Astrocyte of the spinal cord (primary cell): ENCODE results near the gene OR51E2.

ENCODE experiments used
- DNase-seq: peaks from one replicate; pipeline ENCODE4 v3.0.0; 2011; ENCODE audit warnings: low read depth, low spot score
- H3K4me3 ChIP-seq: 2 replicates; pipeline ENCODE4 v1.5.1; 2011; ENCODE audit warnings: low read depth, mild to moderate bottlenecking, low read length, moderate library complexity
- in situ Hi-C: cut with HindIII; loops from 2 replicates; pipeline ENCODE4 v1.10.0; 2017; ENCODE audit warnings: low sequenced_read_pairs
- TF ChIP-seq, protein P1 (sequence below): IDR thresholded peaks from 2 replicates; pipeline ENCODE4 v1.5.1; 2012; ENCODE audit warnings: low read depth, mild to moderate bottlenecking, low read length, inconsistent platforms

The OR51E2 gene

DNA sequence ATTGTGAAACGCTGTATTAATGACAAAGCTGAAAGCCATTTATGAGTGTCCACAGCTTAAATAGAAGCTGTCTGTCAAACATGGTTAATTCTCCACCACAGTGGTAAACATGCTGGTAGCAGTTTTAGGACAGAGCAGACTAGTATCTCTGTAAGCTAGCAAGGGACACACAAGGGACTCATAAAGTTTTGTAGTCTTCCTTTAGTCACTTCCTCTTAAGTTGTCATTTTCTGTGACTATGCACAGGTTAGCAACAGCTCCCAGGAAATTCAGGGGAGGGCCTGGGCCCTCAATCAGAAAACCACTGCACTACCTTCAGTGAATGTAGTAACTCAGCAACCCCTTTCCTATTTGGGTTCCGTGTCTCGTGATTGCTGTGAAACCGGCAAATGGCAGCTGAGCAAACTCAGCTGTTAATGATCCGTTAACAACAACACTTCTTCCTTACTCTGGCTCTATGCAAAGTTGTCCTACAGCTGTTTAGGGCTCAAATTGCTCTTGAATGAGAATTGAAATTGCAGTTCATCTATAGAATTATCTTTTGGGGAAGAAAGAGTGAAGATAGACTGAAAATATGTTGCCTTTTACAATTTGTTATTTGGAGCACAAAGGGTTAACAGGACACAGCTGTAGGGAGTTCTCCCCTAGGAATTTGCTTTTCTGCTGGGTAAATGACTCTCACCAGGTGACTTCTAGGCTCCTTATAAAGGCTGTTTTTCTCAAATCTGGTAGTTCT is 6.6 kb upstream of the OR51E2 start, which contains the start of gene MMP26:
MMP26 (plus strand) TSS at position 731 of the 736 bp plus-strand sequence.
- no peak for DNase-seq
- in situ Hi-C loops = no loop called here
- no peak within 1 kb of the TSS for H3K4me3 ChIP-seq
- TF ChIP-seq, protein P1, sequence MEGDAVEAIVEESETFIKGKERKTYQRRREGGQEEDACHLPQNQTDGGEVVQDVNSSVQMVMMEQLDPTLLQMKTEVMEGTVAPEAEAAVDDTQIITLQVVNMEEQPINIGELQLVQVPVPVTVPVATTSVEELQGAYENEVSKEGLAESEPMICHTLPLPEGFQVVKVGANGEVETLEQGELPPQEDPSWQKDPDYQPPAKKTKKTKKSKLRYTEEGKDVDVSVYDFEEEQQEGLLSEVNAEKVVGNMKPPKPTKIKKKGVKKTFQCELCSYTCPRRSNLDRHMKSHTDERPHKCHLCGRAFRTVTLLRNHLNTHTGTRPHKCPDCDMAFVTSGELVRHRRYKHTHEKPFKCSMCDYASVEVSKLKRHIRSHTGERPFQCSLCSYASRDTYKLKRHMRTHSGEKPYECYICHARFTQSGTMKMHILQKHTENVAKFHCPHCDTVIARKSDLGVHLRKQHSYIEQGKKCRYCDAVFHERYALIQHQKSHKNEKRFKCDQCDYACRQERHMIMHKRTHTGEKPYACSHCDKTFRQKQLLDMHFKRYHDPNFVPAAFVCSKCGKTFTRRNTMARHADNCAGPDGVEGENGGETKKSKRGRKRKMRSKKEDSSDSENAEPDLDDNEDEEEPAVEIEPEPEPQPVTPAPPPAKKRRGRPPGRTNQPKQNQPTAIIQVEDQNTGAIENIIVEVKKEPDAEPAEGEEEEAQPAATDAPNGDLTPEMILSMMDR = no peak

DNA sequence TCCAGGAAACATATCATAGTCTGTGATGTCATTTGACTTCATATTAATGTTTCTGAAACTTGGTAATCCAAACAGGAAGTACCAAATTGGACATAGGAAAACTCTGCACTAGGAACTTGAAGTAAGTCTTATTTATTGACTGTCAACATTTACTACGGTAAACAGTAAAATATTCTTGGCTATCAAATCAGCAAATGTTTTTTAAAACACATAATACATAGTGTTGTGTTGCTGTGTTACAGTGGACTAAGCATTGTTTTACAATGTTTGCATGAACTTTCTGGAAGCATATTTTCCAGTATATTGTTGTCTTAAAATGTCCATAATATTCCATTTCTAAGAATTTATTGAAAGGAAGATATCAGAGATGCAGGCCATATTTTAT is 2.8 kb upstream of the OR51E2 start:
- H3K4me3 ChIP-seq = no peak overlapping the region
- in situ Hi-C loops = no loop called here
- TF ChIP-seq, protein P1 = no peak
- no peak for DNase-seq

DNA sequence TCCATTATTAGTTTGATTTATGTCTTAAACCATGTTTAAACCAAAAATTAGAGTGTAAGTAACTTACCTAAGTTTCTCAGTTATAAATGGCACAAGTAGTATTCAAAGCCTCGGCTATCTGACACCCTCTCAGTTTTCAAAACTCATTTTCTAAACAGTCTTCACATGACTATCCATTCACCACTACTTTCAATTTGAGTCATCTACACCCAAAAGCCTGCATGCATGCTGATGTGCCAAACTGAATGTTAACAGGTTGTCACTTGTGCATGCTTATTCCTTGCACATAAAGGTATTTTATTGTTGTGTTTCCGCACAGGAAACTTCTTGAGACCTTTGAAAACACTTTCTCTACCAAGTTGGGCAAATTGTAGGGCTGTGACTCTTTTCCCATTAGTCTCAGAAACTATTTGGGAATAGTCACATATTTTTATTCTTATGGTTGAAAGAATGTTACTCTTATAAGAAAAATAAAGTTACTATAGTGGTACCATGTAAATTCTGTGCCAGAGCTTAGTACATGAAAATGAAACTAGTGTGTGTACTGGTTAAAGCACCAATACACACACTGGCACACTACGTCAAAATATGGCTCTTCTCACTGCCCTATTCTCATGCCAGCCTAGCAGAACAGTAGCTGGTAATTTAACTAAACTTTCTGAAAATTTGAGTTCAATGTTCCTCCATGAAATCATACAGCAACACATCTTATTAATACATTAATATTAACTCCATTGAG is 2.2 kb upstream of the OR51E2 start:
- TF ChIP-seq, protein P1 = no peak
- in situ Hi-C loops = no loop called here
- no peak overlapping the region for H3K4me3 ChIP-seq
- no peak for DNase-seq

DNA sequence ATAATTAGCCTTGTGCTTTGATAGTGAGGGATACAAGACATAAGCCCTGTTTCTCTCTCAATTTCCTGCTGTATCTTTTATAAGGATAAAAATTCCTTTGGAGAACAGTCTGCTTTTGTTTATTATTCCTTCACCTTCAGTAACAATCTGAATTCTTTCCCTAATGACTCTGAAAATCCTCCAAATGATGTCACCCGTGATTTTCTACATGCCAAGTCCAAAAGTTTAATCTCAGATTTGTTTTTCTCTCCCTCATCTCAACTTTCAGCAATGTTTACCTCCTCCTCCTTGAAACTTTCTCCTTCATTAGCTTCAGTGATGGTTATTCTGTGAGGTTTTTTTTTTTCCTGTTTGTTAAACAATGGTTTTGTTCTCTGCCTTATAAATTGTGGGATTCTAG is 2.2 kb downstream of the OR51E2 start:
- no peak for DNase-seq
- no peak overlapping the region for H3K4me3 ChIP-seq
- TF ChIP-seq, protein P1 = no peak
- in situ Hi-C loops = no loop called here

DNA sequence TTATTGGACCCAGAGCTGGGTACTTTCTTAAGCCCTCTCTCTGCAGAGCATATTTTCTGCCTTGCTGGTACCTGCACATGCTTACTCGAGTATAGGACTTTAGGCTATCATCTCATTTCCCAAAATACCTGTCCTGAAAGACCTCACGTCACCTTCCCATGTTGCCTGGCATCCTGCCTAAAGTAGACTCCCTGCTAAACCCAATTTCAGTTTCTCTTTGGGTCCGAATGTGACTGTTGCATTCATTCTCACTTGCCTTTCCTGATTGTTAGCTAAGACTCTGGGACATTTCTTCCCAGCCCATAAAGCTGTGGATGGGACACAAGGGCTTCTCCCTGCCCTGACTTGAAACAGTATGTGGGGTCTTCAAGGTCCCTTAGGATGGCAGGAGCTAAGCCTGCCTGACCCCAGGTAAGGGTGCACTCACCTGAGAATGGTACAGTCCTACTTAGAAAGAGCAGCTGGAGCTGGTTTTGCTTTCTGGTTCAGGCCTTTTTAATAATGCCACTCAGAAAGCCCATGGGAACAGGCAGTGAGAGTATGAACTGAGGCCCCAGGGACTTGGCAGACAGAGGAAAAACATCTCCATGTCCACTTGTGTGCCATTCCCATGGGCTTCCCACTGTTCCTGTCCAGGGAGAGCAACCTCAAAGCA is 12.9 kb downstream of the OR51E2 start:
- in situ Hi-C loops = no loop called here
- no peak for DNase-seq
- no peak overlapping the region for H3K4me3 ChIP-seq
- TF ChIP-seq, protein P1 = no peak

DNA sequence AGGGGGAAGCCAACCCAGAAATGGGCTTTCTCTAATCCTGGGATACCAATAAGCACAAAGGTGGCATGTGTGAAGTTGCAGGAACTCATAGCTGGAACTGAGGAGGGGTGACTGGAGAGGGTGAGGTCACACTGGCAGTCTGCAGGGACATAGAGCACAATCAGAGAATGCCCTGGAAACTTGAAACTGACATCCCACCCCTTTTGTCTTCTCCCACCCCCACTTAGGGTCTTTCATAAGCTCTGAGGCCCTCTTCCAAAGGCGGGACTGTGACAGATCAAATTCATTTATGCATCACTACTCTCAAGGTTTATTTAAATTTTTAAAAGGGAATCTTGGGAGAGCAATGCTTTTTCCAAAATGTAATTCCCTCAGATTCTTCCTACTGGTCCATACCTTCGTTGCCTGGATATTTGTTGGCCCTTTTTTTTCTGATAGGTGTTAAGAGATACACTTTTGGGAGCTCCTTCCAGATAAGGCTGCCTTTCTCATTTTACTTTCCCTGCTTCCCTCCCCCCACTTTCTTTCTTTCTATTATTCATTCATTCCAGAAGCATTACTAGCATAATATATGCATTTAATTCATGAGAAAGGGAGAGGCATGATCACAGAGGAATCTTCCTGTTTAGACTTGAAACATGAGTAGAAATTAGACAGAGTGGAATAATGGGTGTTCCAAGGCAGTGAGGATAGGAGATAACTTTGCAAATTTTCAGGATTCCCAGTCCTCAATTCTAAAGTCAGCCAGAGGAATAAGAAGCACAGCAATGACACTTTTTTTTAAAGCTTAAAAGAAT is 14.8 kb downstream of the OR51E2 start:
- in situ Hi-C loops = no loop called here
- H3K4me3 ChIP-seq = no peak overlapping the region
- TF ChIP-seq, protein P1 = no peak
- DNase-seq = peak; percentile 27
